ENCODE data around the gene ZNRF3. TPM values are rescaled to one million over a fixed set of nuclear protein-coding genes. Genes with fewer than 3 reads are reported as not detected.

Gene ZNRF3
- 1.9 and 2.3 TPM in 2 replicates for total RNA-seq (ENCODE audit: low replicate concordance)

GRCh38 chr22:28882878-28883656 lies at the start of gene ZNRF3:
Gene ZNRF3 (plus strand): TSS chr22:28883572. CDS start chr22:28883767, 195 bp downstream.

GRCh38 chr22:29061773-29062172 lies 178.4 kb downstream of the ZNRF3 start, which contains the start of gene C22orf31:
Gene C22orf31 (minus strand): TSS chr22:29061831. CDS start chr22:29061792, 39 bp downstream.

GRCh38 chr22:29072979-29073617 lies 189.7 kb downstream of the ZNRF3 start, which contains the start of gene KREMEN1:
Gene KREMEN1 (plus strand): TSS chr22:29073035. CDS start chr22:29073131, 96 bp downstream.

Other genes starting within 250 kb of the ZNRF3 start
- 11.5 and 20.5 TPM in 2 replicates for gene TTC28, start 203.7 kb upstream of the ZNRF3 start, total RNA-seq (ENCODE audit: low replicate concordance)
- gene CHEK2, start 141.8 kb upstream of the ZNRF3 start, total RNA-seq (ENCODE audit: low replicate concordance) = 7.2 and 7.3 TPM in 2 replicates
- gene HSCB, start 141.5 kb upstream of the ZNRF3 start, total RNA-seq (ENCODE audit: low replicate concordance) = 4.1 and 12.0 TPM in 2 replicates
- 10.7 and 18.6 TPM in 2 replicates for gene CCDC117, start 110.9 kb upstream of the ZNRF3 start, total RNA-seq (ENCODE audit: low replicate concordance)
- gene XBP1, start 83.0 kb upstream of the ZNRF3 start, total RNA-seq (ENCODE audit: low replicate concordance) = 71.6 and 225 TPM in 2 replicates
- gene C22orf31, start 178.3 kb downstream of the ZNRF3 start, total RNA-seq (ENCODE audit: low replicate concordance) = 0.35 TPM in 1 of 2 replicates, not detected in the other
- 0.98 and 8.8 TPM in 2 replicates for gene KREMEN1, start 189.5 kb downstream of the ZNRF3 start, total RNA-seq (ENCODE audit: low replicate concordance)

Data from smooth muscle cell of the coronary artery (primary cell).